GM12872 (cell line): ENCODE data around the gene BMPR1B.

Experiments
- TF ChIP-seq, protein P1 (sequence below): IDR thresholded peaks from 3 replicates; pipeline ENCODE4 v1.5.1; 2011; ENCODE audit warnings: low read depth, mild to moderate bottlenecking, low read length, moderate library complexity; ENCODE audit not compliant: insufficient read depth

The BMPR1B gene

DNA sequence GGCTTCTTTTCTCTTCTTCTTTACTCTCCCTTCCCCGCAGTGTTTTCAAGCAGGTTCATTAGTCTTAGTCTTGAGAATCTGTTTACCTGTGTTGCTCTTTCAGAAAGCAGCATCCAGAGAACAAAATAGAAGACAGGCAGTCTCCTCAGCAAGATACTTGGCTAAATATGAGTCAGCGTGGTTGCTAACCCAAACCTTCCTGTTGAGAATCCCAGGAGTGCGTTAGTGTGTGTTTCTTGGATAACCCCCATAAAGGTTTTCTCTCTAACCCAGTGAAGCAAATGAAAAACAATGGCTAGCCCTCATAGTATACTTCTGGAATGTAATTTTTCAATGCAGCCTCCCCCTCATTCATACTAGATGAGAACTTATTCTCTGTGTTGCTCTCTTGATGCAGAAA lies 41.1 kb downstream of the BMPR1B start:
- TF ChIP-seq, protein P1, sequence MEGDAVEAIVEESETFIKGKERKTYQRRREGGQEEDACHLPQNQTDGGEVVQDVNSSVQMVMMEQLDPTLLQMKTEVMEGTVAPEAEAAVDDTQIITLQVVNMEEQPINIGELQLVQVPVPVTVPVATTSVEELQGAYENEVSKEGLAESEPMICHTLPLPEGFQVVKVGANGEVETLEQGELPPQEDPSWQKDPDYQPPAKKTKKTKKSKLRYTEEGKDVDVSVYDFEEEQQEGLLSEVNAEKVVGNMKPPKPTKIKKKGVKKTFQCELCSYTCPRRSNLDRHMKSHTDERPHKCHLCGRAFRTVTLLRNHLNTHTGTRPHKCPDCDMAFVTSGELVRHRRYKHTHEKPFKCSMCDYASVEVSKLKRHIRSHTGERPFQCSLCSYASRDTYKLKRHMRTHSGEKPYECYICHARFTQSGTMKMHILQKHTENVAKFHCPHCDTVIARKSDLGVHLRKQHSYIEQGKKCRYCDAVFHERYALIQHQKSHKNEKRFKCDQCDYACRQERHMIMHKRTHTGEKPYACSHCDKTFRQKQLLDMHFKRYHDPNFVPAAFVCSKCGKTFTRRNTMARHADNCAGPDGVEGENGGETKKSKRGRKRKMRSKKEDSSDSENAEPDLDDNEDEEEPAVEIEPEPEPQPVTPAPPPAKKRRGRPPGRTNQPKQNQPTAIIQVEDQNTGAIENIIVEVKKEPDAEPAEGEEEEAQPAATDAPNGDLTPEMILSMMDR: no peak

DNA sequence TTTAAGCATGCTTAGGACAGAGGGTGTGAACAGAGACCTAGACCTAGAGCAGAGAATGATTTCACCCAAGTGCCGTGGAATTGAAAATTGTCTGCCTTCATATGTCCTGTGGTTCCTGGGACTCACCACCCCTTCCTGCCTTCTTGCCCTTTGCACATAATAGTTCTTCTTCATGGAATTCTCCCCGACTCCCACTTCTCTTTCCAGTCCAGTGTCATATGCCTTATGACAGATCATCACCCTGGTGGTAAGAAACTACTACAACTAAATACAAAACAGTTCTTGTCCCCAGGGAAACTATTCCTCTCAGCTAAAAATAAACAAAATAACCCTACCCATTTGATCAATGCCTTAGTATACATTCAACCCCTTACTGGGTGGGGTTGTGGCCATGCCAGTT lies 43.3 kb downstream of the BMPR1B start:
- TF ChIP-seq, protein P1: no peak

DNA sequence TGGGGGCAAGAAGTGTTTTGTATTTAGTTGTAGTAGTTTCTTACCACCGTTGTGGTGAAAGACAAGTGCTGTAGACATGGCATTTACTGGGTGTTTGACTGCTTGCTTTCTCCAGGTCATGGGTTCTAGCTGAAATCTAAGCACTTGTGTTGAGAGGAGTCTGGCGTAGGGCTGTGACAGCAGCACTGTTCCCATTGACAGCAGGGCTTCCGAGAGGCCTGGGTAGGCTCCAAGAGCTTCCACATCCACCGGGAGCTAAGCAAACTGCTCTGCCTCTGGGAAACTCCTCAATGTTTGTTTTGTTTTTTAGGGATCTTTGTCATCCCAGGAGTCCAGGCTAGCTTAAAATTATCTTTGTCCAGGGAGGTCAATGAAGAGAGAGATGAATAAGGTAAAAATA lies 44.3 kb downstream of the BMPR1B start:
- TF ChIP-seq, protein P1: no peak

DNA sequence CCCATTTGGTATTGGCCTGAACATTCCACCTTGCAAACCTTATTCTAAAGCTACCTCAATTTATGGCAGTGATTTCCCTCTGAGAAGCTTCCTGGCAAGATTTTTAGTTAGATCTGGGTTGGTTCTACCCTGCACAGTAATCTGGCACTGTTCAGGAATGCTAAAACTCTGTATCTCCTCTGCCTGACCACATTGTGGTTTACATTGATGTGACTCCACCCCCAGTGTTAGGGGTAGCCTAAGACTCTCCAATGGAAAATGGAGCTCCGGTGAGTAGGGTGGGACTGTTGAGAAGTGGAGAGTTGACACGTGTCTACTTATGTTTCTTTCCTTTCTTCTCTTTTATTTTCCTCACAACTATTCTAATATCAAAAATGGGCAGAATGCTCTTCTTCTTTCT lies 45.4 kb downstream of the BMPR1B start:
- TF ChIP-seq, protein P1: no peak

DNA sequence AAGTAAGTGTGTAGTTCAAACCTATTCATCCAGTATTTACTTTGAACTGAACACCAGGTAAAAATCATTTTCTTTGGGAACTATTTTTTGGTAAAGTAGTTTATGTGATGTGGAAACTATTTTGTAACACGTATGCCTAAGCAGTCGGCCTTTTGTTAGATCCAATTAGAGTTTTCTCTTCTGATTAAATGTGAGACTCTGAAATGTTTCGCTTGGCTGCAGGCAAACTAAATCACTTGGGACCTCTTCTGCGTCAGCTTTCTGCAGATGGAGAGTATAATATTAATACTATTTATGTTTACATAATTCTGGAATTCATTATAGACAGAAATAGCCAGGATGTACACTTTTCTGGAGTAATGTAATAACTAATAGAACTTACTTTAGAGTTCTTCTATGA lies 46.9 kb downstream of the BMPR1B start:
- TF ChIP-seq, protein P1: no peak

DNA sequence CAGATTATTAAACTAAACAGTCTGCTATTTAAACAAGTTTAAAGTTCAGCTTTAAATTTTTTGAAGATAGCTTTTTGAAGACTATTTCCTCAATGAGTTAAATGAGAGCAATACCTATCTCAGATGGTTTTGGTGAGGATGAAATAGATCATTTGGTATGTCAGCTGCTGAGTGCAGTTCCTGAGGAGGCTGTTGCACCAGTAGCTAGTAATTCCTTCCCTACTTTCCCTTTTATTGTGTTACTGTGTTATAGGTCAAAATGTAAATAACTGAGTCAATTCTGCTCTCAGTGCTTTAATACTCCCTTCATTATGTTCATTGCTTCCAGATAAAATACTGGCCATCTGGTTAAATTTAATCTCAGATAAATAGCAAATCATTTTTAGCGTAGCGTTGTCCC lies 48.6 kb downstream of the BMPR1B start:
- TF ChIP-seq, protein P1: no peak

DNA sequence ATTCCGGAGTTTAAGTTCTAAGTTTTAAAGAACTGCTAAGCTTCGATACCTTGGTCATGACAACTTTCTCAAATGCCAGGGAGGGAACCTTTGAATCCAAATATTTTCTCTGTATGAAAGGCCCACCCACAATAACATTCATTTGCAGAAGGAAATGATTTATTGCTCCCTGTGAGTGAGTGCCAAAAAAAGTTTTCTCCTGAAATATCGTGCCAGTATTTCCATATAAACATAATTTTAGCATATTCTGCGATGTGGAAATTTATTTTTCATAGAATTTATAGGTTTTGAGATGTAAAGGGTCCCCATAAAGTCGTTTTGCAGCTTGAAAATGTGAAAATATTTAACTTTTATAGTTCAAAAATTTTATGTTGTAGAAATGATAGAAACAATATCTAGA lies 53.9 kb downstream of the BMPR1B start:
- TF ChIP-seq, protein P1: no peak

DNA sequence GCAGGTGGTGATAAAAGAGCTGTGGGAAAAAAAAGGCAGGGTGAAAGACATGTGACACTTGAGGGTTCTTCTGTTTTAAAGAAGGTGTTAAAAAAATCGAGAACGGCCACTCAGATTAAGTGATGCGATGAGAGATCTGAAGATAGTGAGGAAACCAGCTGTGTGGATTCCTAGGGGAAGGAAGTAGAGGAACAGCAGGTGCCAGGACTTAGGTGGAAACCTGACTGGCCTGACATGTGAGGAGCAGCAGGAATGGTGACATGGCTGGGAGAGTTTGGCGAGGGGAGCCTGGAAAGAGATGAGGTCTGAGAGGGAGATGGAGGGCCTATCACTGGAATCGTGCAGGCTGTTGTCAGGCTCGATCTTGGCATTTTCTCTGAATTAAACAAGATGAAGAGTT lies 55.5 kb downstream of the BMPR1B start:
- TF ChIP-seq, protein P1: no peak
